ENCODE measurements around the gene CLEC16A.

GRCh38 chr16:11045441-11045840 lies 101.1 kb downstream of the CLEC16A start:
- TF ChIP-seq CTCF (IDR thresholded peaks at IDR 0.05; ENCODE audit: borderline replicate concordance, extremely low read depth, low read length, poor library complexity, severe bottlenecking) (no peak), EZH2 (IDR thresholded peaks at IDR 0.05; ENCODE audit: borderline replicate concordance, low read depth, low read length, severe bottlenecking) (no peak)
